ENCODE measurements around the gene CLDN25.

CLDN25 gene

DNA sequence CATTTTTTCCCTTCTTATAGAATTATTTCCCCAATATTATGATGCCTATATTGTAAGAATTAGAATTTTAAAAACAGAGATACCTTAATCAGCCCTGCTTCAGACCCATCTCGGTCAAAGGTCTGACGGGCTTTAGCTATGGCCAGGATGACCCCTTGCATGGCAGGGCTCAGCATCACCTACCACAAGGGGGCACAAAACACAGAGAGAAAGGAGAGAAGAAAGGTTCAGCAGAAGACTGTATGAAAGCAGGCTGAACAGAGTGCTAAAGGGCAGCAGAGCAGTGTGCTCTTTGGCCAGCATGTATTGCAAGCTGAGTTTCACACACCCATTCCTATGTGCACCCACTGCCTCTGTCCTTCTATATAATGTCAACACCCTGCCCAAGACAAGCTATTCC is 26.8 kb downstream of the CLDN25 start:
- TF ChIP-seq, protein P1, sequence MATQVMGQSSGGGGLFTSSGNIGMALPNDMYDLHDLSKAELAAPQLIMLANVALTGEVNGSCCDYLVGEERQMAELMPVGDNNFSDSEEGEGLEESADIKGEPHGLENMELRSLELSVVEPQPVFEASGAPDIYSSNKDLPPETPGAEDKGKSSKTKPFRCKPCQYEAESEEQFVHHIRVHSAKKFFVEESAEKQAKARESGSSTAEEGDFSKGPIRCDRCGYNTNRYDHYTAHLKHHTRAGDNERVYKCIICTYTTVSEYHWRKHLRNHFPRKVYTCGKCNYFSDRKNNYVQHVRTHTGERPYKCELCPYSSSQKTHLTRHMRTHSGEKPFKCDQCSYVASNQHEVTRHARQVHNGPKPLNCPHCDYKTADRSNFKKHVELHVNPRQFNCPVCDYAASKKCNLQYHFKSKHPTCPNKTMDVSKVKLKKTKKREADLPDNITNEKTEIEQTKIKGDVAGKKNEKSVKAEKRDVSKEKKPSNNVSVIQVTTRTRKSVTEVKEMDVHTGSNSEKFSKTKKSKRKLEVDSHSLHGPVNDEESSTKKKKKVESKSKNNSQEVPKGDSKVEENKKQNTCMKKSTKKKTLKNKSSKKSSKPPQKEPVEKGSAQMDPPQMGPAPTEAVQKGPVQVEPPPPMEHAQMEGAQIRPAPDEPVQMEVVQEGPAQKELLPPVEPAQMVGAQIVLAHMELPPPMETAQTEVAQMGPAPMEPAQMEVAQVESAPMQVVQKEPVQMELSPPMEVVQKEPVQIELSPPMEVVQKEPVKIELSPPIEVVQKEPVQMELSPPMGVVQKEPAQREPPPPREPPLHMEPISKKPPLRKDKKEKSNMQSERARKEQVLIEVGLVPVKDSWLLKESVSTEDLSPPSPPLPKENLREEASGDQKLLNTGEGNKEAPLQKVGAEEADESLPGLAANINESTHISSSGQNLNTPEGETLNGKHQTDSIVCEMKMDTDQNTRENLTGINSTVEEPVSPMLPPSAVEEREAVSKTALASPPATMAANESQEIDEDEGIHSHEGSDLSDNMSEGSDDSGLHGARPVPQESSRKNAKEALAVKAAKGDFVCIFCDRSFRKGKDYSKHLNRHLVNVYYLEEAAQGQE (IDR thresholded peaks at IDR 0.05; ENCODE audit: insufficient read depth in 1 of 2, low read depth in 2 of 2, low read length in 2 of 2): no peak
- no peak for TF ChIP-seq FOXP2 (optimal IDR thresholded peaks at IDR 0.05; ENCODE audit: borderline replicate concordance, extremely low read depth, extremely low read length, insufficient read depth)

DNA sequence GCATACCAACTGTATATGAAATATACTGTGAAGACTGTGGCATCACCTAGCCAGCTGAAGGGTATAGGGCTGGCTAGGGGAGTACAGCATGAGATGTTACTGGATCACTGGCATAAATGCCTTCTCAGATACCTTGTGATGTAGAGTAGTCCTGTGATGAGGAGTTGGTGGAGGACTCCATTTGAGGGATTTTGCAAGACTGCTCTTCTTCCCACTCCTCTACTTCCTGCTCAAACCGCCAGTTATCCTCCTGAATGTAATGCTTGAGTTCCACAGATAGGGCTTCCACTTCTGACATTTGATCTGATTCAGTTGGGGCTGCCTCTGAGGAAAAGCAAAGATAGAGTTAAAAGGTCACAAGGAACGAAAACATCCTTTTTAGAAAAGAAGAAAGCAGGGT is 29.3 kb downstream of the CLDN25 start:
- TF ChIP-seq SIN3A (IDR thresholded peaks at IDR 0.05; ENCODE audit: borderline replicate concordance, insufficient read depth, low read length): no peak

DNA sequence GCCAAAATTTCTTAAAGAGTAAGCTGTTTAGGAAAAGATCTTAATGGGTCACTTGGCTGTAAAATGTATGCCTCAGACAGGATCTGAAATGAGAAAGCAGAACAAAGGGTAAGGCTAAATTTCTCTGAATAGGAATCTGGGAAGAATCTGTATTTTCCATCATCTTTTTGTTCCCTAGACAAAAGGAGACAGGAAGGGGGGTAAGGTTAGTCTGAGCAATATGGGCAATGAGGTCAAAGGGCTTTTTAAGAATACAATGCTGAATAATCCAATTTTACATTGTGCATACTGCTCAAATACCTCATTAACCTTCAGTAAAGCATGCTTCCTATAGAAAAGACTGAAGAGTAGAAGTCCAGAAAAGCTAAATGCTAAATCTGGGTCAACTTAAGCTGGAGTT is 34.6 kb downstream of the CLDN25 start:
- TF ChIP-seq POLR2AphosphoS5 (IDR thresholded peaks at IDR 0.05; ENCODE audit: low read depth, low read length): no peak
- TF ChIP-seq, protein P1 (IDR thresholded peaks at IDR 0.05; ENCODE audit: insufficient read depth in 1 of 2, low read depth in 2 of 2, low read length in 2 of 2): no peak
- TF ChIP-seq SIN3A (IDR thresholded peaks at IDR 0.05; ENCODE audit: borderline replicate concordance, insufficient read depth, low read length): no peak
- TF ChIP-seq FOXP2 (optimal IDR thresholded peaks at IDR 0.05; ENCODE audit: borderline replicate concordance, extremely low read depth, extremely low read length, insufficient read depth): no peak
- TF ChIP-seq TAF1 (IDR thresholded peaks at IDR 0.05; ENCODE audit: borderline replicate concordance, insufficient read depth, low read length): no peak

DNA sequence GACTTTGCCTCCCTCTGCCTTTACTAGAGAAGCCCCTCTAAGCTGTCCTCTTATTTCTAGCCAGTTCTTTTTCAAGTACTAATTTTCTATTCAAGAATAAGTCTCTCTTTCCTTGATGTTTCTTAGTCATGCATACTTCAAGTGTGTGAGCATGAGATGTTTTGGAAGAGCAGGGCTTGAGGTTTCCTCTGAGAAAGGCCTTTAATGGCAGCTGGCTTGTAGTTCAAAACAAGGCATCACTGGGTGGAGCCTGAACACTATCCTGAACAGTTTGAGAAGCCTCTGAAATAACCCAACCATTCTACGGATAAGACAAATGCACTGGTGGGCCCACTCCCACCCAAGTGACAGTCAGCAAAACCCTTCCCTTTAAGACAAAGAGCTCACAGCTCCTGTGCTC is 37.6 kb downstream of the CLDN25 start:
- TF ChIP-seq FOXP2 (optimal IDR thresholded peaks at IDR 0.05; ENCODE audit: borderline replicate concordance, extremely low read depth, extremely low read length, insufficient read depth) (no peak), SIN3A (IDR thresholded peaks at IDR 0.05; ENCODE audit: borderline replicate concordance, insufficient read depth, low read length) (no peak), POLR2AphosphoS5 (IDR thresholded peaks at IDR 0.05; ENCODE audit: low read depth, low read length) (no peak), TAF1 (IDR thresholded peaks at IDR 0.05; ENCODE audit: borderline replicate concordance, insufficient read depth, low read length) (no peak)
- TF ChIP-seq, protein P1 (IDR thresholded peaks at IDR 0.05; ENCODE audit: insufficient read depth in 1 of 2, low read depth in 2 of 2, low read length in 2 of 2): no peak

DNA sequence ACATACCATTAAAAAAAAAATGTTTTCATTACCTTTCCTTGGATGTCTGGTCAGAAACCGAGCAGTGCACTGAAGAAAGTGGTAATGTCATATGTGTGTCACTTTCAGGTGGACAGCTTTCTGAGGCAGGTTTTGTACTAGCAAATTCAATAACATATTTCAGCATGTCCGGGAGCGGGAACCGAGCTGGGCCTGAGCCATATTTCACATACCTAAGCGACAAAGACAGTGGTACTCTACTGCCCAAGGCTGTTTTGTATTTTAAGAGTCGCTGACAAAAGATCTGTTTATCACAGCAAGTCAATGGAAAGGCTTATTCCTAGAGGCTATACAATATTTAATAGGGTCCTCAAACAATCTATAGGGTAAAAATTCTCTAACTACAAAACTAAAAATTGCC is 38.0 kb downstream of the CLDN25 start:
- TF ChIP-seq, protein P1 (IDR thresholded peaks at IDR 0.05; ENCODE audit: insufficient read depth in 1 of 2, low read depth in 2 of 2, low read length in 2 of 2): no peak
- TF ChIP-seq TAF1 (IDR thresholded peaks at IDR 0.05; ENCODE audit: borderline replicate concordance, insufficient read depth, low read length) (no peak), POLR2AphosphoS5 (IDR thresholded peaks at IDR 0.05; ENCODE audit: low read depth, low read length) (no peak), FOXP2 (optimal IDR thresholded peaks at IDR 0.05; ENCODE audit: borderline replicate concordance, extremely low read depth, extremely low read length, insufficient read depth) (no peak), SIN3A (IDR thresholded peaks at IDR 0.05; ENCODE audit: borderline replicate concordance, insufficient read depth, low read length) (no peak)

All from PFSK-1 (cell line).